Fibroblast of skin of scalp (primary cell): ENCODE results near the gene ZBTB16.

Source experiments
- DNase-seq: peaks from one replicate; pipeline ENCODE4 v3.0.0-alpha.2; 2013

Gene ZBTB16

GRCh38 chr11:114290503-114291235 lies 231.2 kb downstream of the ZBTB16 start:
- DNase-seq = peak; percentile 75

- DNase-seq = peak; percentile 48
Observed at GRCh38 chr11:114291381-114291780, 231.9 kb downstream of the ZBTB16 start.

- DNase-seq = peak; percentile 91
Observed at GRCh38 chr11:114291842-114292680, 232.6 kb downstream of the ZBTB16 start.

GRCh38 chr11:114293201-114293711 lies 233.7 kb downstream of the ZBTB16 start:
- no peak for DNase-seq

- DNase-seq = peak; percentile 99
Observed at GRCh38 chr11:114295676-114296604, 236.4 kb downstream of the ZBTB16 start, which contains the start of gene NNMT. Gene NNMT, plus strand, starts transcription at chr11:114296399. Its CDS starts 158 bp downstream, at chr11:114296557.

GRCh38 chr11:114296605-114297372 lies 237.3 kb downstream of the ZBTB16 start:
- no peak for DNase-seq

GRCh38 chr11:114297806-114298709 lies 238.5 kb downstream of the ZBTB16 start:
- DNase-seq = no peak

- DNase-seq = no peak
Observed at GRCh38 chr11:114298710-114299109, 239.2 kb downstream of the ZBTB16 start.
